ENCODE data around the gene ZNF514. TPM values are rescaled to one million over a fixed set of nuclear protein-coding genes. Genes with fewer than 3 reads are reported as not detected.

ZNF514 gene
- total RNA-seq, 2 donors from 2014 or later = 27.8 to 37.1 TPM

- Mint-ChIP-seq H3K27me3 (ENCODE audit: insufficient read depth) (peaks cover 3% of the 10 kb centered on the region), H3K27ac (peak overlapping the region; percentile 100), H3K9me3 (no peaks in the 10 kb centered on the region), H3K4me1 (peaks cover 20% of the 10 kb centered on the region), H3K4me3 (peak overlapping the region; percentile 95), H3K36me3 (ENCODE audit: low read depth) (peaks cover 6% of the 10 kb centered on the region)
- Histone ChIP-seq H3K4me1 (ENCODE audit: control insufficient read depth, insufficient read depth, low read length) (no peaks in the 10 kb centered on the region), H3K9me3 (ENCODE audit: control insufficient read depth, low read length) (no peaks in the 10 kb centered on the region), H3K27me3 (ENCODE audit: control insufficient read depth, insufficient read depth, low read length, poor library complexity, severe bottlenecking) (no peaks in the 10 kb centered on the region), H3K4me3 (ENCODE audit: low read length) (peak overlapping the region; percentile 94), H3K9ac (ENCODE audit: extremely low read depth, low read length, poor library complexity, severe bottlenecking) (peak overlapping the region; percentile 88), H3K27ac (ENCODE audit: low read depth, low read length) (no peak overlapping the region), H3K36me3 (ENCODE audit: control insufficient read depth, insufficient read depth, low read length) (no peaks in the 10 kb centered on the region)
- TF ChIP-seq CTCF (conservative IDR thresholded peaks at IDR 0.05) = no peak
- 1 to 3% methylated on average over 9 of the region's 9 CpGs for WGBS, 2 experiments (ENCODE audit: insufficient coverage in 1 of 2, insufficient read length in 1 of 2)
- DNase-seq = no peak
Measured at GRCh38 chr2:95165030-95165370, 5.4 kb upstream of the ZNF514 start.

- Mint-ChIP-seq H3K9me3 (peaks cover 5% of the 10 kb centered on the region), H3K27ac (no peak overlapping the region), H3K36me3 (ENCODE audit: low read depth) (peaks cover 41% of the 10 kb centered on the region), H3K4me1 (peaks cover 10% of the 10 kb centered on the region), H3K4me3 (peak overlapping the region; percentile 75), H3K27me3 (ENCODE audit: insufficient read depth) (peaks cover 4% of the 10 kb centered on the region)
- WGBS, 2 experiments (ENCODE audit: insufficient coverage in 1 of 2, insufficient read length in 1 of 2) = 7 to 17% methylated on average over 14 to 58 of the region's 58 CpGs
- H3K27ac ChIP-seq (ENCODE audit: low read depth, low read length) = no peak overlapping the region
- H3K27me3 ChIP-seq (ENCODE audit: control insufficient read depth, insufficient read depth, low read length, poor library complexity, severe bottlenecking) = no peaks in the 10 kb centered on the region
- H3K4me1 ChIP-seq (ENCODE audit: control insufficient read depth, insufficient read depth, low read length) = no peaks in the 10 kb centered on the region
- H3K4me3 ChIP-seq (ENCODE audit: low read length) = peak overlapping the region; percentile 85
- DNase-seq = peak; percentile 81
- peak overlapping the region; percentile 40 for H3K9ac ChIP-seq (ENCODE audit: extremely low read depth, low read length, poor library complexity, severe bottlenecking)
- peaks cover 25% of the 10 kb centered on the region for H3K36me3 ChIP-seq (ENCODE audit: control insufficient read depth, insufficient read depth, low read length)
- H3K9me3 ChIP-seq (ENCODE audit: control insufficient read depth, low read length) = peaks cover 30% of the 10 kb centered on the region
- TF ChIP-seq CTCF (conservative IDR thresholded peaks at IDR 0.05) = no peak
Measured at GRCh38 chr2:95158891-95159619, 593 bp downstream of the ZNF514 start.

GRCh38 chr2:95158441-95158840 is 1.2 kb downstream of the ZNF514 start:
- Mint-ChIP-seq H3K4me1 (peaks cover 8% of the 10 kb centered on the region), H3K4me3 (peak overlapping the region; percentile 75), H3K36me3 (ENCODE audit: low read depth) (peaks cover 47% of the 10 kb centered on the region), H3K9me3 (peaks cover 9% of the 10 kb centered on the region), H3K27me3 (ENCODE audit: insufficient read depth) (peaks cover 4% of the 10 kb centered on the region), H3K27ac (no peak overlapping the region)
- Histone ChIP-seq H3K9ac (ENCODE audit: extremely low read depth, low read length, poor library complexity, severe bottlenecking) (no peak overlapping the region), H3K27ac (ENCODE audit: low read depth, low read length) (no peak overlapping the region), H3K36me3 (ENCODE audit: control insufficient read depth, insufficient read depth, low read length) (peaks cover 31% of the 10 kb centered on the region), H3K9me3 (ENCODE audit: control insufficient read depth, low read length) (peaks cover 36% of the 10 kb centered on the region), H3K4me3 (ENCODE audit: low read length) (peak overlapping the region; percentile 85), H3K27me3 (ENCODE audit: control insufficient read depth, insufficient read depth, low read length, poor library complexity, severe bottlenecking) (no peaks in the 10 kb centered on the region), H3K4me1 (ENCODE audit: control insufficient read depth, insufficient read depth, low read length) (no peaks in the 10 kb centered on the region)
- WGBS, 2 experiments (ENCODE audit: insufficient coverage in 1 of 2, insufficient read length in 1 of 2) = 86 to 98% methylated on average over 7 to 10 of the region's 10 CpGs
- TF ChIP-seq CTCF (conservative IDR thresholded peaks at IDR 0.05) = no peak
- no peak for DNase-seq
